ENCODE results near the gene LRRFIP1. TPM values are rescaled to one million over a fixed set of nuclear protein-coding genes. Genes with fewer than 3 reads are reported as not detected.

Gene LRRFIP1
- polyA plus RNA-seq, 2 of the 4 experiments (the other 2 are of a cell fraction): 75.6 to 93.0 TPM

GRCh38 chr2:237742191-237742590, 114.8 kb downstream of the LRRFIP1 start:
- no peak for ATAC-seq
- WGBS (ENCODE audit: missing lambda C conversion rate): 90% methylated on average over 12 of the region's 12 CpGs

GRCh38 chr2:237742614-237743013, 115.2 kb downstream of the LRRFIP1 start:
- no peak overlapping the region for H3K27ac ChIP-seq
- H3K4me1 ChIP-seq: peaks cover 23% of the 10 kb centered on the region
- H3K4me3 ChIP-seq: no peak overlapping the region
- no peak for DNase-seq (ENCODE audit: low read depth in 1 of 2, low spot score in 1 of 2)
- TF ChIP-seq BHLHE40 (IDR thresholded peaks at IDR 0.05; ENCODE audit: low read depth, low read length) (no peak), ZNF302 (CRISPR knock-in tag; IDR thresholded peaks at IDR 0.05) (no peak), SMC3 (IDR thresholded peaks at IDR 0.05) (no peak), PHF8 (IDR thresholded peaks at IDR 0.05; ENCODE audit: borderline replicate concordance, low read depth) (no peak), ZC3H11A (IDR thresholded peaks at IDR 0.05) (no peak), EHF (CRISPR knock-in tag; IDR thresholded peaks at IDR 0.05) (no peak), KDM5A (IDR thresholded peaks at IDR 0.05) (no peak), TFCP2L1 (CRISPR knock-in tag; IDR thresholded peaks at IDR 0.05) (no peak), ELK1 (IDR thresholded peaks at IDR 0.05; ENCODE audit: low read depth, low read length) (no peak), MAX (IDR thresholded peaks at IDR 0.05) (no peak), FOXS1 (CRISPR knock-in tag; IDR thresholded peaks at IDR 0.05) (no peak), ZFP36 (IDR thresholded peaks at IDR 0.05; ENCODE audit: borderline replicate concordance, partially characterized antibody) (no peak), CBX2 (IDR thresholded peaks at IDR 0.05; ENCODE audit: borderline replicate concordance, low read depth) (no peak), HOXB13 (CRISPR knock-in tag; IDR thresholded peaks at IDR 0.05; ENCODE audit: low read depth) (no peak), FOSL2 (IDR thresholded peaks at IDR 0.05) (no peak), FOSL2 (CRISPR knock-in tag; IDR thresholded peaks at IDR 0.05) (no peak)
- no peak for ATAC-seq
- FAIRE-seq: no peak
- ChIA-PET CTCF (interaction anchor here (1.5 to 11.9 kb wide), 6 partner anchors 11 to 71 kb away, joined by 5 to 295 read pairs (median 42); no protein-coding TSS in a partner anchor), POLR2A (no interaction called here)
- H3K4me2 ChIP-seq: no peak overlapping the region
- no peaks in the 10 kb centered on the region for H3K9me3 ChIP-seq
- 93% methylated on average over 3 of the region's 3 CpGs for whole genome bisulfite sequencing (ENCODE audit: missing lambda C conversion rate)

More at GRCh38 chr2:237742191-237742590, 114.8 kb downstream of the LRRFIP1 start:
- Histone ChIP-seq H3K4me2 (no peak overlapping the region), H3K4me3 (no peak overlapping the region), H3K4me1 (peaks cover 23% of the 10 kb centered on the region), H3K9me3 (no peaks in the 10 kb centered on the region), H3K27ac (no peak overlapping the region)
- DNase-seq (ENCODE audit: low read depth in 1 of 2, low spot score in 1 of 2): no peak
- CTCF ChIA-PET: interaction anchor here (1.5 to 11.9 kb wide), 4 partner anchors 11 to 70 kb away, joined by 5 to 295 read pairs (median 93); no protein-coding TSS in a partner anchor
- POLR2A ChIA-PET: no interaction called here
- TF ChIP-seq NFE2L2 (conservative IDR thresholded peaks at IDR 0.05; ENCODE audit: low read length) (no peak), ZNF302 (CRISPR knock-in tag; IDR thresholded peaks at IDR 0.05) (no peak), MAX (IDR thresholded peaks at IDR 0.05) (no peak), POLR2A (IDR thresholded peaks at IDR 0.05; ENCODE audit: low read length) (no peak), EHF (CRISPR knock-in tag; IDR thresholded peaks at IDR 0.05) (no peak), ZFP36 (IDR thresholded peaks at IDR 0.05; ENCODE audit: borderline replicate concordance, partially characterized antibody) (no peak), CHD4 (IDR thresholded peaks at IDR 0.05; ENCODE audit: borderline replicate concordance) (no peak), ZSCAN20 (CRISPR knock-in tag; IDR thresholded peaks at IDR 0.05) (no peak), EP300 (IDR thresholded peaks at IDR 0.05) (no peak), GATA3 (IDR thresholded peaks at IDR 0.05; ENCODE audit: borderline replicate concordance) (no peak), MYC (IDR thresholded peaks at IDR 0.05; ENCODE audit: borderline replicate concordance, low read length) (no peak), RFX5 (IDR thresholded peaks at IDR 0.05) (no peak), CBX8 (IDR thresholded peaks at IDR 0.05) (no peak), RAD21 (conservative IDR thresholded peaks at IDR 0.05 in 1 of 2, IDR thresholded peaks at IDR 0.05 in 1 of 2) (no peak), NPAS2 (CRISPR knock-in tag; IDR thresholded peaks at IDR 0.05; ENCODE audit: borderline replicate concordance) (no peak), JUN (IDR thresholded peaks at IDR 0.05) (no peak), NR3C1 (IDR thresholded peaks at IDR 0.05) (no peak), HOXB13 (CRISPR knock-in tag; IDR thresholded peaks at IDR 0.05; ENCODE audit: low read depth) (no peak), FOSB (CRISPR knock-in tag; IDR thresholded peaks at IDR 0.05) (no peak)
- TF ChIP-seq, protein P1, sequence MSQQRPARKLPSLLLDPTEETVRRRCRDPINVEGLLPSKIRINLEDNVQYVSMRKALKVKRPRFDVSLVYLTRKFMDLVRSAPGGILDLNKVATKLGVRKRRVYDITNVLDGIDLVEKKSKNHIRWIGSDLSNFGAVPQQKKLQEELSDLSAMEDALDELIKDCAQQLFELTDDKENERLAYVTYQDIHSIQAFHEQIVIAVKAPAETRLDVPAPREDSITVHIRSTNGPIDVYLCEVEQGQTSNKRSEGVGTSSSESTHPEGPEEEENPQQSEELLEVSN (IDR thresholded peaks at IDR 0.05; ENCODE audit: borderline replicate concordance, low read depth): no peak
- FAIRE-seq: no peak

Data from A549 (cell line).